IPS DF 6.9 (cell line): Measurements from ENCODE around the gene GOLGA8F.
"Not testable (repeated sequence)": the region's sequence is repeated elsewhere in the genome, so short reads cannot be mapped to it uniquely, and the experiment has no call there.

ENCODE experiments used
- DNase-seq: peaks from one replicate; pipeline ENCODE4 v3.0.0-alpha.2; 2013; ENCODE audit warnings: low read depth, low spot score
- H3K27ac ChIP-seq: one replicate; pipeline ENCODE4 v1.5.1; 2013; ENCODE audit warnings: low read length, control low read depth
- H3K27me3 ChIP-seq: 2 replicates; pipeline ENCODE4 v1.6.1; 2013; ENCODE audit warnings: mild to moderate bottlenecking, low read length; ENCODE audit not compliant: control insufficient read depth, insufficient read depth
- H3K36me3 ChIP-seq: 2 replicates; pipeline ENCODE4 v1.6.1; 2013; ENCODE audit warnings: low read length; ENCODE audit not compliant: control insufficient read depth, insufficient read depth
- H3K4me1 ChIP-seq: 2 replicates; pipeline ENCODE4 v1.6.1; 2013; ENCODE audit warnings: low read length; ENCODE audit not compliant: control insufficient read depth, insufficient read depth
- H3K4me3 ChIP-seq: 2 replicates; pipeline ENCODE4 v1.5.1; 2013; ENCODE audit warnings: mild to moderate bottlenecking, low read length
- H3K9me3 ChIP-seq: 2 replicates; pipeline ENCODE4 v1.6.1; 2013; ENCODE audit warnings: low read length, inconsistent platforms; ENCODE audit not compliant: control insufficient read depth, insufficient read depth
- WGBS: extraction: QIAGEN DNeasy Blood & Tissue Kit; methylation state at CpG from one replicate; pipeline ENCODE4 v1.1.7; 2013; ENCODE audit warnings: mixed read lengths, missing lambda C conversion rate; ENCODE audit not compliant: insufficient read length, insufficient coverage; 5-methylcytosine and 5-hydroxymethylcytosine counted together

GOLGA8F gene

GRCh38 chr15:28378364-28378763 is at the start of gene GOLGA8F:
Gene GOLGA8F (plus strand): TSS chr15:28378664. CDS start chr15:28378762, 98 bp downstream.
- not testable (repeated sequence) for H3K4me3 ChIP-seq, H3K27ac ChIP-seq, DNase-seq, H3K27me3 ChIP-seq, H3K4me1 ChIP-seq, H3K36me3 ChIP-seq, H3K9me3 ChIP-seq
- WGBS: no CpG with 5 or more reads among the region's 8 CpGs

- DNase-seq, H3K9me3 ChIP-seq, H3K36me3 ChIP-seq, H3K27ac ChIP-seq, H3K27me3 ChIP-seq, H3K4me1 ChIP-seq, H3K4me3 ChIP-seq: not testable (repeated sequence)
- no CpG with 5 or more reads among the region's 7 CpGs for WGBS
These were observed 20.5 kb upstream of the GOLGA8F start, which contains the start of gene GOLGA6L24 for GRCh38 chr15:28357984-28358383. Gene GOLGA6L24 (minus strand): TSS chr15:28358084. CDS start chr15:28358023, 61 bp downstream.

- not testable (repeated sequence) for H3K4me1 ChIP-seq, H3K36me3 ChIP-seq, H3K4me3 ChIP-seq, H3K9me3 ChIP-seq, H3K27me3 ChIP-seq, DNase-seq, H3K27ac ChIP-seq
- WGBS: no CpG with 5 or more reads among the region's 17 CpGs
These were observed 13.0 kb upstream of the GOLGA8F start for GRCh38 chr15:28365502-28365901.

GRCh38 chr15:28380053-28380452 is 1.6 kb downstream of the GOLGA8F start:
- H3K4me1 ChIP-seq, DNase-seq, H3K27me3 ChIP-seq, H3K36me3 ChIP-seq, H3K4me3 ChIP-seq, H3K27ac ChIP-seq, H3K9me3 ChIP-seq: not testable (repeated sequence)
- WGBS: no CpG with 5 or more reads among the region's 3 CpGs

- not testable (repeated sequence) for H3K27ac ChIP-seq, H3K36me3 ChIP-seq, H3K4me1 ChIP-seq, H3K9me3 ChIP-seq, H3K27me3 ChIP-seq, DNase-seq, H3K4me3 ChIP-seq
- WGBS: no CpG with 5 or more reads among the region's 11 CpGs
These were observed 17.6 kb downstream of the GOLGA8F start for GRCh38 chr15:28396022-28396421.

GRCh38 chr15:28402774-28403435 is 24.4 kb downstream of the GOLGA8F start:
- H3K9me3 ChIP-seq, H3K4me1 ChIP-seq, H3K27ac ChIP-seq, DNase-seq, H3K4me3 ChIP-seq, H3K27me3 ChIP-seq, H3K36me3 ChIP-seq: not testable (repeated sequence)
- no CpG with 5 or more reads among the region's 64 CpGs for WGBS

- DNase-seq, H3K36me3 ChIP-seq, H3K9me3 ChIP-seq, H3K27me3 ChIP-seq, H3K4me1 ChIP-seq, H3K27ac ChIP-seq, H3K4me3 ChIP-seq: not testable (repeated sequence)
- WGBS: no CpG with 5 or more reads among the region's 3 CpGs
These were observed 42.0 kb downstream of the GOLGA8F start for GRCh38 chr15:28420470-28420869.

- not testable (repeated sequence) for H3K9me3 ChIP-seq, H3K4me1 ChIP-seq, H3K4me3 ChIP-seq, H3K27ac ChIP-seq, H3K36me3 ChIP-seq, DNase-seq, H3K27me3 ChIP-seq
- WGBS: no CpG with 5 or more reads among the region's 3 CpGs
These were observed 57.1 kb downstream of the GOLGA8F start for GRCh38 chr15:28435594-28435993.
